GM18858 (cell line): ENCODE data around the gene LRRC28.
A peak's percentile ranks its signal among the peaks of the same experiment; 100 is the strongest.

Experiments
- ATAC-seq: cut with Tn5 transposase; IDR thresholded peaks from one replicate; pipeline ENCODE4 v1.9.1; 2021; ENCODE audit not compliant: unreplicated experiment

The LRRC28 gene

GRCh38 chr15:99341786-99342185 lies 90.5 kb downstream of the LRRC28 start:
- ATAC-seq, result no peak

- no peak for ATAC-seq
Measured at GRCh38 chr15:99343208-99343607, 91.9 kb downstream of the LRRC28 start.

DNA sequence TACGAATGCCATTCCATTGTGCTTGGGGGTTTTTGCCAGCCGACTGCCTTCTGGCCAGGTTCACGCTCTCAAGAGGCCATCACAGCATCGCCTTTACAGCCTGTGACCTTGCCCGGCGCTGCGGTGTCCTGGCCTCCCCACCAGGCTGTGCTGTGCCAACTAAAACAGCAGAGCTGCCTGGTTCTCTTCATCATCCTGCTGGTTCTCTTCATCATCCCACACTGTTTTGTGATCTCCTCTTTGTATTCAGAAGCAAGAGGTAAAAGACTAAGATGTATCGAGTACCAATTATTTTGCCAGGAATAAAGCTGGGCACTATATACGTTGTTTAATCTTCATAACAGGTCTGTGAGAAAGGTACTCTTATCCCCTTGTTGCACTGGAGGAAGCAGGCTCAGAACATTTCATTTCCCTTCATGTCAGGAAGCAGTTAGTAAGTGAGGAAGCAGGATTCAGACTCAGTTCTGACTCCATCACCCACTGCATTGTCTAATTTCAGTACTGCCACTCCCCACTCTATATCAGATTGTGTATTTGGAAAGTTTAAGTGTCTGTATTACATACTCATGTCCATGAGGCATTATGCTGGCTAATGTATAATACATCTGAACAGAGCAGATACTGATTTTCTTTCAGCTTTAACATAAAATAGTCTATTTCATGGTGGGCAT lies 92.7 kb downstream of the LRRC28 start:
- ATAC-seq, result no peak

DNA sequence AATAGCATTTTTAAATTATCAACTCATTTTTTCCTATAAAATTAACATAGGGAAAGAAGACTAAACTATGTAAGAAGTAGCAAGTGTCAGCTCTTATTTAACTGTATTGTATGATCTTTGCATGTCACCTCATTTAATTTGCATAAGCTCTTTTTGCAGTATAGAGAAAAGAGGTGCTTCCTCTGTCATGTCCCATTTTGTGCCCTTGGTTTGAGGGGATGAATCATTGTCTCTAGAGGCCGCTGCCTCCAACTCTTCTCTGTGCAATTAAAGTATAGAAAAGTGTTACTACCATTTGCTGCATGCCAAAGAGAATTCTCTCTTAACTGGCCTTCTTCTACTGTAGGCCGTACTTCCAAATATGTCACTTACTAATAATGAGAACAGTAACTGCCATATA lies 93.4 kb downstream of the LRRC28 start:
- no peak for ATAC-seq

GRCh38 chr15:99345242-99345641 lies 94.0 kb downstream of the LRRC28 start:
- no peak for ATAC-seq

GRCh38 chr15:99345832-99346462 lies 94.7 kb downstream of the LRRC28 start:
- ATAC-seq, result no peak

GRCh38 chr15:99347574-99347973 lies 96.3 kb downstream of the LRRC28 start:
- no peak for ATAC-seq

DNA sequence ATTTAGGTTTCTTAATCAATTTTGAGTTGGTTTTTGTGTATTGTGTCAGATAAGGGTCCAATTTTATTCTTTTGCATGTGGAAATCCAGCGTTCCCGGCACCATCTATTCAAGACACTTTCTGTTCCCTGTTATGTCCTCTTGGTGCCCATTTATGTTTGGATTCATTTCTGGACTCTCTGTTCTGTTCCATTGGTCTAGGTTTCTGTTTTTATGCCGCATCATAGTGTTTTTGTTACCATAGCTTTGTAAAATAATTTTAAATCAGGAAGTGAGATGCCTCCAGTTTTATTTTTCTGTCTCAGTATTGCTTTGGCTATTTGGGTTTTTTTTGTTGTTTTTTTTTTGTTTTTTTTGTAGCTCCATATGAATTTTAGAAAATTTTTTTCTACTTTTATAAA lies 97.1 kb downstream of the LRRC28 start:
- ATAC-seq, result no peak

- no peak for ATAC-seq
Measured at GRCh38 chr15:99350408-99350807, 99.1 kb downstream of the LRRC28 start.

DNA sequence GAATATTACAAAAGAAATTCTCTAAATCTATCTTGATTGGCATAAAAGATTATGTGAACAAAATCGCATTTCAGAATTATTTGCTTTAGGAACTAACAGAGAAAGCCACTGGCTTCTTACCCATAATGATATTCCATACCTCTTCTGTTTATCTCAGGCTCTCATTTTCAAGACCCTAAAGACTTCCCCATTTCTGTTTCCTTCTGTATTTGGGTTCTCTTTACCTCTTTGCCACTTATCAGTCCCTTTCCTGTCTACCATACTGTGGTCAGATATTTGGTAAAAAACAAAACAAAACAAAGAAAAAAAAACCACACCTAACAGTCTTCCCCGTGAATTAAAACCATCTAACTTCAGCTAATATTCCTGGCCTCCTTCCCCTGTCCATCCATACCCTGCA lies 108.5 kb downstream of the LRRC28 start:
- no peak for ATAC-seq

- no peak for ATAC-seq
Measured at GRCh38 chr15:99361545-99362185, 110.4 kb downstream of the LRRC28 start.

DNA sequence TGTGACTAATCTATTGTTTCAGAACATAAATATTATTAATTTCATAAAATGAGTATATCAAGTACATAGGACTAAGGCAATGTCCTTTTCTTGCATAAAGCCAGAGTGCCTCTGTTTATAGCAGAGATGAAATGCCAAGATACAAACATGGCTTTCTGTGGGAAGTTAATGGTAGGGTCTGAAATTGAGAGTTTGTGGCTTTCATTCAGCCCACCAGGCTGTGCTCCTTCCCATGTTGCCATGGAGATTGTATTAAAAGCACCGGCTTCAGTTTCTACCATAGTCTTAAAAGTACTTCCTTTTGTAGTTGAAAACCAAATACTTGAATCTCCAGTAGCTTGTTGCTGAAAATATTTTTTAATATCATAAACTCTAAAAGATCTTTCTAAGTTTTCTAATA lies 114.0 kb downstream of the LRRC28 start:
- peak; percentile 90 for ATAC-seq

DNA sequence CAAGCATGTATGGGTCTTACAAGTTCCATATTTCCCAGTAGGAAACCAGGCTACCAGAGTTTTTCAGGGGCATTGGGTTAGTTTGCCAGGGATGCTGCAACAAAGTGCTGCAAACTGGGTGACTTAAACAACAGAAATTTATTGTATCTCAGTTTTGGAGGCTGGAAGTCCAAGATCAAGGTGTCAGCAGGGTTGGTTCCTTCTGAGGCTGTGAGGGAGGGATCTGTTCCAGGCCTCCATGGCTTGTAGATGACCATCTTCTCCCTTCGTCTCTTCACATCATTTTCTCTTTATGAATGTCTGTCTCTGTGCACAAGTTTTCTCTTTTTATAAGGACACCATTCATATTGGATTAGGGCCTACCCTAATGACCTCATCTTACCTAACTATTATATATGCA lies 114.7 kb downstream of the LRRC28 start:
- ATAC-seq, result no peak

- no peak for ATAC-seq
Measured at GRCh38 chr15:99368743-99369142, 117.5 kb downstream of the LRRC28 start.

DNA sequence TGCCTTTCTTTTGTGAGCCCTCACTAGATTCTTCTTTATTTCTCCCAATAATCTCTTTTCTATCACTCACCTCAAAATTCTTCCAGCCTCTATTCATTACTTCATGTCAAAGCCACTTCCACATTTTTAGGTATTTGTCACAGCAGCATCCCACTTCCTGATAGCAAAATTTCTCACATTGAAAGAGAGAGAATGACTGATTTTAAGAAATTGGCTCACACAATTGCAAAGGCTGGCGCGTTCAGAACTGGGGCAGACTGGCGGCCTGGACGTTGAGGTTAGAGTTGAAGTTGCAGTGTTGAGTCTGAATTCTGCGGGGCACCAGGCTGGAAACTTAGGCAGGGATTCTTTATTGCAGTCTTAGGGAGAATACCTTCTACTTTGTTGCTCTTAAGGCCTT lies 117.9 kb downstream of the LRRC28 start:
- ATAC-seq, result no peak

GRCh38 chr15:99371180-99372103 lies 120.2 kb downstream of the LRRC28 start:
- ATAC-seq, result peak; percentile 80

DNA sequence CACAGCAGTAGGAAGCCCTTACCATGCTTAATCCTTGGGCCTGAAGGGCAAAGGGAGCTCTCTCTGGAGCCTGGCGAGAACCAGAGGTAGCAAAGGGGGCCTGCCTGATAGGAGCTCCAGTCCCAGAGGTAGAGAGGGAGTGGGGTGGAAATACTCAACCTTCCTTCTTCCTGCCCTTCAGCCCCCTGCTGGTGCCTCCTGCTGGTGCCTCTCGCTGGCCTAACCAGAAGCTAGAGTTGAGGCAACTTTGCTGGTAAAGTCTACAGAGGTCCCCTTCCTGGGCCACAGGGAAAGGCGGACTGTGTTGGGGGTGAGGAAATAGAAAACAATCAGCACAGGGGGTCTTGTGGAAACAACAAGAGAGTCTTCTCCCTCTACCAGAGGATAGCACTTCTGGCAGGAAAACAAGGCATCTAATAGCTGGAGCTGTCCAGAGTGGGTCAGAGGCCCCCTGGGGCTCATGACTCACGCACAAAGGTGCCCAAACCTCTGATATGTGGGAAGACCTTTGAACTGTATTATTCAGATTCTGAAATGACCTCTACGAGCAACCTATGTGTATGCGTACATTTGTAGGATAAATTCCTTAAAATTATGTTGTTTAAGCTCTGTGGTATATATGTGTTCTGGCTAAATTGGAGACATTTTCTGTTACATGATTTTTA lies 133.9 kb downstream of the LRRC28 start:
- no peak for ATAC-seq

DNA sequence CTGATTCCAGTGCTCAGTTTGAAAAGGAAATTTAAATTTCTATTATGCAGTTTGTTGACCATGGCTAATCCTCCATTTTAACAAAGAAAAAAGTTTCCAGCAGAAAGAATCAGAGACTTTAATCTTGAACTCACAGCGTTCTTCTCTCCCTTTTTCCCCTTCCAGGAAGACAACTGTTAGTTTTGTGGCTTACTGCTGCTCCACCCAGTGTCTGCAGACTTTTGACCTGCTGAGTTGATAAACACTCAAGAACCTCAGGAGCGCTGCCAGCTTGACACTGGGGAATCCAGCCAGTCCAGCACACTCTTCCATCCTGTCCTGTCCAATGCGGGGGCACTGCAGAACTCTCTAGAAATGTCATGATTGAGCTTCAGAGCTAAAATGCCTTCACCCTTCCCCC lies 134.6 kb downstream of the LRRC28 start:
- no peak for ATAC-seq

DNA sequence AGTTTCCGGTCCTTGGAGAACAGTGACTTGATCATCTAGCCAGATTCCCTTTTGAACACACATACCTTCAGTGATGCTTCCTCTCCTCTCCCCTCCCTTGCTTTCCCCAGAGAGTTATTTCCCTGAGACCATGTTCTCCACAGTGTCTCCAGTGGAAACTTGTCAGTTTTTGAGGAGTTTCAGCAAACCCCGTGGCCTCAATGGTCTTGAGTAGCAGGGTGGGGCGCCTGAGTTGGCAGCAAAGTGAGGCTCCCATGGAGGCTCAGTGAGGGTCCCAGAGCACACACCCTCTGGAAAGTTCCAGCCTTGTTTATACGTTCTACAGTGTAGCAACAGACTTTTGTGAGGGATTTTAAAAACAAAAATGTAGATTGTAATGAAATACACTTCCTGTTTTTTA lies 135.1 kb downstream of the LRRC28 start:
- no peak for ATAC-seq

GRCh38 chr15:99387421-99388168 lies 136.3 kb downstream of the LRRC28 start:
- no peak for ATAC-seq
